C4-2B (cell line): ENCODE data around the gene TSHR.

Experiments used
- ZFX ChIP-seq: fragments of 450-650 bp; IDR thresholded peaks from 2 replicates; pipeline ENCODE4 v1.6.1; 2017
- TF ChIP-seq, protein P1 (sequence below): fragments of 450-650 bp; conservative IDR thresholded peaks from 2 replicates; pipeline ENCODE4 v1.5.1; 2017; ENCODE audit warnings: mild to moderate bottlenecking

- TF ChIP-seq, protein P1, sequence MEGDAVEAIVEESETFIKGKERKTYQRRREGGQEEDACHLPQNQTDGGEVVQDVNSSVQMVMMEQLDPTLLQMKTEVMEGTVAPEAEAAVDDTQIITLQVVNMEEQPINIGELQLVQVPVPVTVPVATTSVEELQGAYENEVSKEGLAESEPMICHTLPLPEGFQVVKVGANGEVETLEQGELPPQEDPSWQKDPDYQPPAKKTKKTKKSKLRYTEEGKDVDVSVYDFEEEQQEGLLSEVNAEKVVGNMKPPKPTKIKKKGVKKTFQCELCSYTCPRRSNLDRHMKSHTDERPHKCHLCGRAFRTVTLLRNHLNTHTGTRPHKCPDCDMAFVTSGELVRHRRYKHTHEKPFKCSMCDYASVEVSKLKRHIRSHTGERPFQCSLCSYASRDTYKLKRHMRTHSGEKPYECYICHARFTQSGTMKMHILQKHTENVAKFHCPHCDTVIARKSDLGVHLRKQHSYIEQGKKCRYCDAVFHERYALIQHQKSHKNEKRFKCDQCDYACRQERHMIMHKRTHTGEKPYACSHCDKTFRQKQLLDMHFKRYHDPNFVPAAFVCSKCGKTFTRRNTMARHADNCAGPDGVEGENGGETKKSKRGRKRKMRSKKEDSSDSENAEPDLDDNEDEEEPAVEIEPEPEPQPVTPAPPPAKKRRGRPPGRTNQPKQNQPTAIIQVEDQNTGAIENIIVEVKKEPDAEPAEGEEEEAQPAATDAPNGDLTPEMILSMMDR, result no peak
- no peak for TF ChIP-seq ZFX
These were observed 111.7 kb downstream of the TSHR start for GRCh38 chr14:81067156-81067555.
